OCI-LY7 (cell line): ENCODE results near the gene PITX2. TPM values are rescaled to one million over a fixed set of nuclear protein-coding genes. Genes with fewer than 3 reads are reported as not detected.

Source experiments
- Bru-seq: library from RNA; stranded (reverse); fragments of 400-500 nt; gene quantifications from one replicate; lab custom pipeline; 2021; lab: Mats Ljungman, UMichigan
- BruChase-seq, 2 experiments: library from RNA; stranded (reverse); fragments of 400-500 nt; gene quantifications; one replicate each; lab custom pipeline; 2021; lab: Mats Ljungman, UMichigan
- BruUV-seq: library from RNA; stranded (reverse); fragments of 400-500 nt; replicated peaks from 2 replicates; lab custom pipeline; 2021; lab: Mats Ljungman, UMichigan
- CTCF ChIA-PET: fragments of 300-600 bp; sonication (Branson Sonifier 250); formaldehyde crosslinking; loops from one replicate; lab custom pipeline; 2022; ENCODE audit warnings: antibody characterized with exemption; ENCODE audit not compliant: unreplicated experiment; lab: Charles Lee
- POLR2A ChIA-PET: fragments of 300-600 bp; sonication (Branson Sonifier 250); formaldehyde crosslinking; loops from one replicate; lab custom pipeline; 2022; ENCODE audit warnings: antibody characterized with exemption; lab: Charles Lee
- DNase-seq: peaks from one replicate; pipeline ENCODE4 v3.0.0-alpha.2; 2015; ENCODE audit warnings: low spot score
- H2AFZ ChIP-seq: fragments of 200-600 bp; sonication (generic), shearing (Covaris generic); 2 replicates; pipeline ENCODE4 v1.6.1; 2014; ENCODE audit warnings: mild to moderate bottlenecking, antibody characterized with exemption, low read length, moderate library complexity
- H3K27ac ChIP-seq: fragments of 200-600 bp; sonication (generic); 2 replicates; pipeline ENCODE4 v1.5.1; 2014; ENCODE audit warnings: mixed run types, low read depth, mild to moderate bottlenecking, moderate library complexity, low read length, inconsistent platforms; ENCODE audit not compliant: poor library complexity, severe bottlenecking
- H3K36me3 ChIP-seq: fragments of 200-600 bp; sonication (generic); 2 replicates; pipeline ENCODE4 v1.6.1; 2014; ENCODE audit warnings: mild to moderate bottlenecking, antibody characterized with exemption, low read length, moderate library complexity, mixed read lengths; ENCODE audit not compliant: insufficient read depth
- H3K4me1 ChIP-seq: fragments of 200-600 bp; sonication (generic); 2 replicates; pipeline ENCODE4 v1.5.1; 2014; ENCODE audit warnings: mild to moderate bottlenecking, low read length; ENCODE audit not compliant: insufficient read depth, poor library complexity, severe bottlenecking
- H3K4me2 ChIP-seq: fragments of 200-600 bp; sonication (generic); 2 replicates; pipeline ENCODE4 v1.6.1; 2014; ENCODE audit warnings: mild to moderate bottlenecking, low read length
- H3K4me3 ChIP-seq: fragments of 200-600 bp; sonication (generic); 2 replicates; pipeline ENCODE4 v1.5.1; 2014; ENCODE audit warnings: mild to moderate bottlenecking, low read depth, low read length; ENCODE audit not compliant: poor library complexity, severe bottlenecking
- H3K79me2 ChIP-seq: fragments of 200-600 bp; sonication (generic); 2 replicates; pipeline ENCODE4 v1.6.1; 2016; ENCODE audit warnings: low read depth, mild to moderate bottlenecking, low read length, moderate library complexity, mixed read lengths; ENCODE audit not compliant: insufficient read depth
- H3K9me2 ChIP-seq: fragments of 200-600 bp; sonication (generic); 2 replicates; pipeline ENCODE4 v1.6.1; 2016; ENCODE audit warnings: mild to moderate bottlenecking, low read length, mixed read lengths; ENCODE audit not compliant: insufficient read depth
- H3K9me3 ChIP-seq: fragments of 200-600 bp; sonication (generic); 2 replicates; pipeline ENCODE4 v1.6.1; 2014; ENCODE audit warnings: mild to moderate bottlenecking, mixed run types, low read length, mixed read lengths
- H4K20me1 ChIP-seq: fragments of 200-600 bp; sonication (generic); 2 replicates; pipeline ENCODE4 v1.6.1; 2014; ENCODE audit warnings: mild to moderate bottlenecking, antibody characterized with exemption, low read length, moderate library complexity, mixed read lengths; ENCODE audit not compliant: insufficient read depth
- CTCF ChIP-seq: fragments of 200-600 bp; sonication (generic); conservative IDR thresholded peaks from 2 replicates; pipeline ENCODE4 v1.5.1; 2014; ENCODE audit warnings: mild to moderate bottlenecking, antibody characterized with exemption, low read length, moderate library complexity, mixed read lengths
- EZH2phosphoT487 ChIP-seq: fragments of 200-600 bp; sonication (generic); IDR thresholded peaks from 2 replicates; pipeline ENCODE4 v1.6.1; 2018; ENCODE audit warnings: low read depth, borderline replicate concordance, mild to moderate bottlenecking, mixed run types, antibody characterized with exemption, low read length, moderate library complexity, mixed read lengths
- intact Hi-C: fragments of 100-400 bp; cut with micrococcal nuclease; formaldehyde crosslinking; loops from one replicate; pipeline ENCODE4 v1.10.0; 2022; ENCODE audit not compliant: unreplicated experiment
- long read RNA-seq: library from polyadenylated mRNA; stranded (forward); transcript quantifications from one replicate; pipeline ENCODE4 v2.0.0, GENCODE V29; 2022
- total RNA-seq, 2 experiments: library from RNA; depleted of rRNA in 1 of 2; stranded (reverse); fragments of >200 nt in 1 of 2; shearing (Covaris generic) in 1 of 2; gene quantifications; 2 replicates each; pipeline ENCODE4 v1.2.3, GENCODE V29; 2014 to 2022

Gene PITX2
- total RNA-seq (2014; rRNA removed; shearing (Covaris generic)) (3.3 and 4.4 TPM in 2 replicates), total RNA-seq (2022) (6.5 and 7.9 TPM in 2 replicates), Bru-seq, nascent RNA (percentile 27 among the genes with signal in this experiment), BruChase-seq, experiment 1, labeled RNA remaining after a 6-hour chase (percentile 19 among the genes with signal in this experiment), BruChase-seq, experiment 2, labeled RNA remaining after a 2-hour chase (percentile 34 among the genes with signal in this experiment)
- long read RNA-seq, partial matches to known transcripts: 1 of 4 reads
- long read RNA-seq, other reads (novel, unspliced or antisense): 0 of 4 reads

DNA sequence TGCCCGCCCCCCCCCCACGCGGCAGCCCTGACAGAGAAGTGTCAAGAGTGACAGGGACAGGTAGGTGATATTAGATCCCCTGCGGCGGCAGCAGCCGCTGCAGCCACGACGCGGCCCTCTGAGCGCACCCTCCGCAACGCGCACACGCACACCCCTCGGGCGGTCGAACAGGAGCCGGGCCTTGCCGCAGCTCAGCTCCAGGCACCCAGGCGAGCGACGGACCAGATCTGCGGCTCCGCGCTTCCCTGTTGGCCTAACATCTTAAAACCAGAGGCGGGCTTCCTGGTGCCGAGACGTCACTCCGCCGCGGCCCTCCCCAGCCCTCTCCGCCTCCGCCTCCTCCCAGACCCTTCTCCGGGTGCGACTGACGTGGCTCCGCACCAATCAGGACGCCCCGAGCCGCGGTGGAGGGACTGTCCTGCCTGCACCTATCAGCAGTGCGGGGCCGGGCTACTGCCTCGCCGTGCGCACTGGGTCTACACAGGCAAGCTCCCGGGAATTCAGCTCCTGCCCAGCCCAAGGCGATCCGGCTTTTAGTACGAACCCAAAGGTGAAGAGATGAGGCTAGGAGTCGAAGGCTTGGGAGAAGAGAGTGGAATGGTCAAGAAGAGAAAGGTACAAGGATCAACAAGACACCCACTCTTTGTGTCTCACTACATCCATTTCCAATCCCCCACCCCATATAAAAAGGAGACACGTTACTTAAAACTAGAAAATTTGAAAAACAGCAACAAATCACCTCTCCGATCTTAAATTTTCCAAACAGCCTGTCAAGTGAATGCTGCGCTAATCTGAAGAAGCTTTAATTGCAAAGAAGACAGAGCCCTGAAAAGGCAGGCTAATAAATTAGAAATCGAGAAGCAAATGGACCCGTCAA, at the start of gene PITX2:
TSS of gene PITX2 (minus strand) at position 237 of the 877 bp plus-strand sequence. CDS start 617 bp downstream, outside the sequence.
- peak within 1 kb of the TSS; percentile 48 for H3K27ac ChIP-seq
- no TSS peak for BruUV-seq
- no peak for TF ChIP-seq EZH2phosphoT487
- TF ChIP-seq CTCF: no peak
- H3K4me2 ChIP-seq: peak within 1 kb of the TSS; percentile 73
- no peaks in the 10 kb centered on the region for H3K79me2 ChIP-seq
- peak within 1 kb of the TSS; percentile 74; the same call in 1 of the 2 replicates for H2AFZ ChIP-seq
- intact Hi-C loops: loop anchor here (2.0 kb wide), 1 partner anchor 82 kb away; no protein-coding TSS in a partner anchor
- ChIA-PET CTCF (no interaction called here), POLR2A (interaction anchor here (0.5 to 1.1 kb wide), 6 partner anchors 72 to 1893 kb away, joined by 3 read pairs; no protein-coding TSS in a partner anchor)
- no peaks in the 10 kb centered on the region for H3K36me3 ChIP-seq
- no peaks in the 10 kb centered on the region for H3K9me3 ChIP-seq
- no peaks in the 10 kb centered on the region for H3K9me2 ChIP-seq
- peak within 1 kb of the TSS; percentile 75 for H3K4me3 ChIP-seq
- no peaks in the 10 kb centered on the region for H3K4me1 ChIP-seq
- DNase-seq: peak; percentile 89
- H4K20me1 ChIP-seq: no peaks in the 10 kb centered on the region

- TF ChIP-seq CTCF (no peak), EZH2phosphoT487 (no peak)
- intact Hi-C loops: no loop called here
- no peaks in the 10 kb centered on the region for H3K9me3 ChIP-seq
- DNase-seq: no peak
- BruUV-seq: no TSS peak
- H3K27ac ChIP-seq: no peak overlapping the region
- H3K4me1 ChIP-seq: no peaks in the 10 kb centered on the region
- no peak overlapping the region for H2AFZ ChIP-seq
- no peaks in the 10 kb centered on the region for H3K9me2 ChIP-seq
- H4K20me1 ChIP-seq: no peaks in the 10 kb centered on the region
- H3K36me3 ChIP-seq: no peaks in the 10 kb centered on the region
- ChIA-PET POLR2A (interaction anchor here (1.5 kb wide), 1 partner anchor 9 kb away, joined by 4 read pairs; no protein-coding TSS in a partner anchor), CTCF (no interaction called here)
- no peak overlapping the region for H3K4me3 ChIP-seq
- H3K79me2 ChIP-seq: no peaks in the 10 kb centered on the region
- H3K4me2 ChIP-seq: no peak overlapping the region
Measured at GRCh38 chr4:110671679-110672078, 48.8 kb upstream of the PITX2 start.
